ENCODE data around the gene PGBD2. TPM values are rescaled to one million over a fixed set of nuclear protein-coding genes. Genes with fewer than 3 reads are reported as not detected.
"Not testable (repeated sequence)": the region's sequence is repeated elsewhere in the genome, so short reads cannot be mapped to it uniquely, and the experiment has no call there.

Gene PGBD2
- total and polyA plus RNA-seq, 9 of the 15 experiments (the other 6 are each of a cell fraction or from before 2014, with no cell fraction given), result 11.9 to 21.8 (median 14.7) TPM

GRCh38 chr1:248924696-248925532, 18.9 kb downstream of the PGBD2 start (continued):
- TF ChIP-seq CEBPZ (IDR thresholded peaks at IDR 0.05; ENCODE audit: borderline replicate concordance, low read depth, low read length) (no peak), ZBTB17 (CRISPR knock-in tag; IDR thresholded peaks at IDR 0.05) (0 out of 2 replicates have a peak, but pooled peaks have one; percentile 37), KAT8 (IDR thresholded peaks at IDR 0.05; ENCODE audit: low read depth) (no peak), POLR2A (conservative IDR thresholded peaks at IDR 0.05) (no peak), PHB2 (IDR thresholded peaks at IDR 0.05; ENCODE audit: low read depth) (no peak), BACH1 (tag; IDR thresholded peaks at IDR 0.05) (no peak), NFIC (IDR thresholded peaks at IDR 0.05) (no peak), ZNF324 (CRISPR knock-in tag; IDR thresholded peaks at IDR 0.05) (no peak)

- WGBS (ENCODE audit: insufficient coverage, low coverage, missing lambda C conversion rate), result 59% methylated on average over 3 of the region's 4 CpGs
Measured at GRCh38 chr1:248925859-248926258, 19.8 kb downstream of the PGBD2 start.

More at GRCh38 chr1:248925859-248926258, 19.8 kb downstream of the PGBD2 start:
- H3K4me2 ChIP-seq (ENCODE audit: insufficient read depth, low read length); intact Hi-C loops (cut with micrococcal nuclease); in situ Hi-C loops (cut with MboI); H3K79me2 ChIP-seq (ENCODE audit: control insufficient read depth, insufficient read depth, low read length); H3K9me3 ChIP-seq (replicated peaks; ENCODE audit: control insufficient read depth, insufficient read depth, low read depth, low read length); BruUV-seq (replicated peaks); CTCF ChIA-PET (ENCODE audit: low intra/inter-chr PET ratio); DNase-seq (ENCODE audit: extremely low read depth in 1 of 4, low spot score in 3 of 4); FAIRE-seq; H3K4me3 ChIP-seq; H2AFZ ChIP-seq (ENCODE audit: low read depth, low read length); H4K20me1 ChIP-seq (replicated peaks; ENCODE audit: control insufficient read depth, insufficient read depth, low read length); H3K27me3 ChIP-seq (ENCODE audit: control insufficient read depth in 2 of 2, insufficient read depth in 2 of 2, low read length in 2 of 2); H3K27ac ChIP-seq (ENCODE audit: extremely low read depth, low read depth, low read length); H3K9me1 ChIP-seq (ENCODE audit: control insufficient read depth, insufficient read depth, low read length): not testable (repeated sequence)
- ATAC-seq, result peak; percentile 54
- peaks cover 11 to 40% of the 10 kb centered on the region in 2 experiments; a peak in 4 of 5 replicates for H3K4me1 ChIP-seq (replicated peaks in 1 of 2; ENCODE audit: control insufficient read depth in 2 of 2, insufficient read depth in 2 of 2, low read length in 2 of 2)
- POLR2A ChIA-PET, result interaction anchor here (1.1 to 1.9 kb wide), 2 partner anchors 12 to 88 kb away, joined by 4 to 5 read pairs; partner anchors contain the start of gene ZNF672
- peak overlapping the region in 1 of 2 experiments; percentile 14; a peak in 1 of 4 replicates for H3K9ac ChIP-seq (ENCODE audit: insufficient read depth in 1 of 2, low read depth in 2 of 2, low read length in 2 of 2)
- peaks cover 11% of the 10 kb centered on the region; the same call in 2 of the 3 replicates for H3K36me3 ChIP-seq (ENCODE audit: control insufficient read depth, insufficient read depth, low read length)
